ENCODE data around the gene HK1. TPM values are rescaled to one million over a fixed set of nuclear protein-coding genes. Genes with fewer than 3 reads are reported as not detected.

Gene HK1
- total RNA-seq, 2 experiments from 2014 or later = 121 to 135 TPM

DNA sequence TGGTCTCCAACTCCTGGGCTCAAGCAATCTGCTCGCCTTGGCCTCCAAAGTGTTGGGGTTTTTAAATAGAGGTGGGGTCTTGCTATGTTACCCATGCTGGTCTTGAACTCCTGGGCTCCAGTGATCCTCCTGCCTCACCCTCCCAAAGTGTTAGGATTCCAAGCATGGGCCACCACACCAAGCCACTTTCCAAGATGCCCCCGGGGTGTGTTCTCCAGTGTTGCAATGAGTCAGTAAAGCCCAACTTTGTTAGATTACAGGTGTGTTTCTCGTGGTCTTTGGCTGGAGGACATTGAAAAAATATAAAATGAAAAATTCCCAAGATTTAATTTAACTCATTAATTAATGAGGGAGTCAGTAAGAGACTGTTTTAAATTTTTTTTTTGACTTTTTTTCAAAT is 109.2 kb downstream of the HK1 start:
- peaks cover 15% of the 10 kb centered on the region for H3K4me1 Mint-ChIP-seq
- peaks cover 45% of the 10 kb centered on the region for H3K36me3 Mint-ChIP-seq
- no peak for ATAC-seq
- no peaks in the 10 kb centered on the region for H3K9me3 Mint-ChIP-seq (ENCODE audit: low read depth)
- no peak overlapping the region for H3K27ac Mint-ChIP-seq
- no peak for DNase-seq
- CTCF ChIA-PET = interaction anchor here (9.3 kb wide), 1 partner anchor 150 kb away, joined by 146 read pairs; no protein-coding TSS in a partner anchor
- H3K27me3 Mint-ChIP-seq = no peaks in the 10 kb centered on the region
- no peak overlapping the region for H3K4me3 Mint-ChIP-seq

DNA sequence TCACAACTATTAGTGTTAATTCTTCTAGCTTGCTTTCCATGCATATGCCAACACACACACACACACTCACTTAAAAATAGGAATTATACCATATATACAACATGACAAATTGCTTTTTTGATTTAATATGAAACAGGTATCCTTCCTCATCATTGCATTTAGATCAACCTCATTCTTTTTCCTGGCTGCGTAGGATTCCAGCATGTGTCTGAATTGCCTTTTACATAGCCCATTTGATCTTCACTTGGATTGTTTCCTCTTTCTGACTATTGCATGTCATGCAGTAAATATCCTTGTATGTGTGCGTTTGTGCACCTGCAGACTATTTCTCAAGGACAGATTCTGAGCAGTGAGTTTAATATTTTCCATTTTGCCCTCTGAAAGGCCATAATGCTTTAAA is 110.2 kb downstream of the HK1 start:
- ATAC-seq (no peak), DNase-seq (no peak)
- Mint-ChIP-seq H3K9me3 (ENCODE audit: low read depth) (no peaks in the 10 kb centered on the region), H3K36me3 (peaks cover 46% of the 10 kb centered on the region), H3K27me3 (no peaks in the 10 kb centered on the region), H3K4me1 (peaks cover 17% of the 10 kb centered on the region), H3K4me3 (no peak overlapping the region), H3K27ac (no peak overlapping the region)
- CTCF ChIA-PET = interaction anchor here (9.3 kb wide), 1 partner anchor 151 kb away, joined by 146 read pairs; no protein-coding TSS in a partner anchor

DNA sequence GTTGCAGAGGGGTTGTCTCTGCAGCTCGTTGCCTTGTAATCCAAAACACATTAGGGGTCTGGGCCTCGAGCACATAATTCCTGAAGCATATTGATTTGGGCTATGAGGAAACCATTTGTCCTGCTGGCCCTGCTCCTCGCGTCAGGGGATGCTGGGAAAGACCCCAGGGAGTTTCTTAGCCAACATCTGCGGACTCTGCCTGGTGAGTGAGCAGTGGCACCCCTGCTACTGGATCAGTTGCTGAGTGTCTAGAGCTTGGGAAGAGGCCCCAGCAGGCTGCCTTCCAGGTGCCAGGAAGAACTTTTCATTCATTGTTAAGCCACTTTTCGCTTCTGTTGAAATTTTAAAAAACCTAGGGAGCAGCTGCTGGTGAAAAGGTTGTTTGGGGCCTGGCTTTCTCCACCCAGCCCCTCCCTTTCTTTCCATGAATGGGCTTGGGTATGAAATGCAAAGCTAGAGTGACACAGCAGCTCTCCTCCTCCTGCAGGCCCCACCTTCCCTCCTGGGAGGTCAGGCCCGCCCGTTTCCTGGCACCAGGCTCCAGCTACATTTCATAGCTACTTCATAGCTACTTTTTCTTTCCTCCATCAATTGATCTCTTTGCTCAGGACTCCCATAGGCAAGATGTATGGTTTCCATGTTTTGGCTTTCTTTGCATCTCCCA is 111.7 kb downstream of the HK1 start:
- H3K4me3 Mint-ChIP-seq = no peak overlapping the region
- CTCF ChIA-PET = interaction anchor here (0.9 to 9.3 kb wide), 6 partner anchors 18 to 152 kb away, joined by 3 to 146 read pairs (median 8); no protein-coding TSS in a partner anchor
- DNase-seq (no peak), ATAC-seq (no peak)
- peaks cover 48% of the 10 kb centered on the region for H3K36me3 Mint-ChIP-seq
- no peaks in the 10 kb centered on the region for H3K27me3 Mint-ChIP-seq
- H3K27ac Mint-ChIP-seq = peak overlapping the region; percentile 85
- no peaks in the 10 kb centered on the region for H3K9me3 Mint-ChIP-seq (ENCODE audit: low read depth)
- peaks cover 15% of the 10 kb centered on the region for H3K4me1 Mint-ChIP-seq

DNA sequence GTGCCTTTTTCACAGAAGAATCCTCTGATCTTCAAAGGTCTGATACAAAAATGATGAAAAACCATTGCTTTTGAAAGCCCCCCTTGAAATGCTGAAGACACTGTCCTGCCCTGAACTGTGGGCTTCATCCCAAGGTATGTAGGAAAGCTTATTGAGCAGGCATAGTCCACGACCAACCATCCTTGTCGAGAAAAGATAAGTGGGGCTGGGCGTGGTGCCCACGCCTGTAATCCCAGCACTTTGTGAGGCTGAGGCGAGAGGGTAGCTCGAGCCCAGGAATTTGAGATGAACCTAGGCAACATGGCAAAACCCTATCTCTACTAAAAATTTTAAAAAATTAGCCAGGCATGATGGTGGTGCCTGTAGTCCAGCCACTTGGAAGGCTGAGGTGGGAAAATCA is 112.9 kb downstream of the HK1 start:
- DNase-seq (no peak), ATAC-seq (no peak)
- Mint-ChIP-seq H3K9me3 (ENCODE audit: low read depth) (no peaks in the 10 kb centered on the region), H3K4me1 (peaks cover 15% of the 10 kb centered on the region), H3K36me3 (peaks cover 48% of the 10 kb centered on the region), H3K27ac (peak overlapping the region; percentile 85), H3K27me3 (no peaks in the 10 kb centered on the region), H3K4me3 (no peak overlapping the region)
- CTCF ChIA-PET = interaction anchor here (0.8 to 9.3 kb wide), 7 partner anchors 33 to 162 kb away, joined by 3 to 146 read pairs (median 3); no protein-coding TSS in a partner anchor

DNA sequence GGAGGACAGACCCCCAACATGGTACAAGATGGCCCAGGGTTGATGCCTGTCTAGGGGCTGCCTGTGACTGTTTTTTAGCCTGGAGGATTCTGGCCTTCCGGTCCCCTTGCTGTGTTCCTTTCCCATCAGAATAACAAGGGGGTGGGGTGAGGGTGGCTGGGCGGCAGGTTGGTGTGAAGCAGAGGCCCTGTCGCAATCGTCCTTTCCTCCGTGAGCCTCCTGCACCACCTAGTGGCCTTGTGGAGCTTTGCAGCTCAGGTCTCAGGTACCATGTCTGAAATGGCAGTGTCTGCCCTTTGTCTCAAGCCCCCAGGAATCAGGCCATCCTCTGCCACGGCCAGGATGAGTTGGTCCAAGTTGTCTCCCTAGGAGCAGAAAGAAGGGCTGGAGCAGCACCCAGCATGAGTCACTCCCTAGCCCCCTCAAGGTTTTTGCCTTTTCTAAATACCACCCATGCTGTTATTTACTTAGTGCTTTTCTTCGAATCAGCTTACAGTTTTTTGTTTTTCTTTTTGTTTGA is 114.2 kb downstream of the HK1 start:
- ATAC-seq = peak; percentile 96
- no peak overlapping the region for H3K4me3 Mint-ChIP-seq
- peaks cover 15% of the 10 kb centered on the region for H3K4me1 Mint-ChIP-seq
- H3K36me3 Mint-ChIP-seq = peaks cover 48% of the 10 kb centered on the region
- H3K27me3 Mint-ChIP-seq = no peaks in the 10 kb centered on the region
- peak; percentile 90 for DNase-seq
- CTCF ChIA-PET = interaction anchor here (0.6 to 9.3 kb wide), 20 partner anchors 9 to 422 kb away, joined by 3 to 146 read pairs (median 4); no protein-coding TSS in a partner anchor
- H3K27ac Mint-ChIP-seq = peak overlapping the region; percentile 74
- H3K9me3 Mint-ChIP-seq (ENCODE audit: low read depth) = no peaks in the 10 kb centered on the region

DNA sequence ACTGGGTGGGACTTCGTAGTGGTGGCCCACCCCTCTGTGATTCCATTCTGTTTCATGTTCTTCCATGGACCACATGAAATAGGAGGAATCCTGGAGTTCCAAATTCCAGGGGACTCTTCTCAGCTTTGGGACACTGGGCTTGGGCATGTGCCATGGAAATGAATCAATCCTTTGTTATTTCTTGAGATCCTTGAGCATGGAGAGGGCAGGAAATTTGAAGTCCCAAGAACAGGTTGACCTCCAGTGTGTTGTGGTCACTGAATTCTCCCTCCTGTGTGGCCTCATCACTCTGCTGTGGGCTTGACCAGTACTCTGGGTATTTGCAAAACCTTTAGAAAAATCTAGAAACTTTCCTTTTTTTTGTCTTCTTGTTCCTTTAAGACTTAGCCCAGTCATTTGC is 115.7 kb downstream of the HK1 start:
- H3K27me3 Mint-ChIP-seq = no peaks in the 10 kb centered on the region
- H3K36me3 Mint-ChIP-seq = peaks cover 48% of the 10 kb centered on the region
- DNase-seq (no peak), ATAC-seq (no peak)
- no peak overlapping the region for H3K27ac Mint-ChIP-seq
- no peaks in the 10 kb centered on the region for H3K9me3 Mint-ChIP-seq (ENCODE audit: low read depth)
- H3K4me1 Mint-ChIP-seq = peaks cover 15% of the 10 kb centered on the region
- CTCF ChIA-PET = interaction anchor here (1.8 to 9.3 kb wide), 3 partner anchors 14 to 156 kb away, joined by 4 to 146 read pairs (median 24); no protein-coding TSS in a partner anchor
- H3K4me3 Mint-ChIP-seq = no peak overlapping the region

GRCh38 chr10:69397972-69398371 is 119.7 kb downstream of the HK1 start:
- DNase-seq (no peak), ATAC-seq (no peak)
- Mint-ChIP-seq H3K4me1 (no peaks in the 10 kb centered on the region), H3K4me3 (no peak overlapping the region), H3K27ac (no peak overlapping the region), H3K9me3 (ENCODE audit: low read depth) (no peaks in the 10 kb centered on the region), H3K36me3 (peaks cover 56% of the 10 kb centered on the region), H3K27me3 (no peaks in the 10 kb centered on the region)
- CTCF ChIA-PET = interaction anchor here (3.6 kb wide), 1 partner anchor 10 kb away, joined by 21 read pairs; no protein-coding TSS in a partner anchor

DNA sequence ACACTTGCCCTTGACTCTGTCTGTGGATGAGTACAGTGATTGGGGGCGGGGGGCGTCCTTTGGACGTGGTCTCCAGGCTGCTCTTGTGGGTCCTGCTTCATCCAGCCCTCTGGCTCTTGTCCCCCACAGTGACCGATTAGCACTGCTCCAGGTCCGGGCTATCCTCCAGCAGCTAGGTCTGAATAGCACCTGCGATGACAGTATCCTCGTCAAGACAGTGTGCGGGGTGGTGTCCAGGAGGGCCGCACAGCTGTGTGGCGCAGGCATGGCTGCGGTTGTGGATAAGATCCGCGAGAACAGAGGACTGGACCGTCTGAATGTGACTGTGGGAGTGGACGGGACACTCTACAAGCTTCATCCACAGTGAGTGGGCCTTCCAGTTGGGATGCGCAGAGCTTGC is 120.2 kb downstream of the HK1 start:
- Mint-ChIP-seq H3K27me3 (no peaks in the 10 kb centered on the region), H3K4me1 (no peaks in the 10 kb centered on the region), H3K27ac (no peak overlapping the region), H3K9me3 (ENCODE audit: low read depth) (no peaks in the 10 kb centered on the region), H3K4me3 (no peak overlapping the region), H3K36me3 (peaks cover 55% of the 10 kb centered on the region)
- no peak for DNase-seq
- ATAC-seq = no peak
- CTCF ChIA-PET = interaction anchor here (3.6 kb wide), 1 partner anchor 9 kb away, joined by 21 read pairs; no protein-coding TSS in a partner anchor

DNA sequence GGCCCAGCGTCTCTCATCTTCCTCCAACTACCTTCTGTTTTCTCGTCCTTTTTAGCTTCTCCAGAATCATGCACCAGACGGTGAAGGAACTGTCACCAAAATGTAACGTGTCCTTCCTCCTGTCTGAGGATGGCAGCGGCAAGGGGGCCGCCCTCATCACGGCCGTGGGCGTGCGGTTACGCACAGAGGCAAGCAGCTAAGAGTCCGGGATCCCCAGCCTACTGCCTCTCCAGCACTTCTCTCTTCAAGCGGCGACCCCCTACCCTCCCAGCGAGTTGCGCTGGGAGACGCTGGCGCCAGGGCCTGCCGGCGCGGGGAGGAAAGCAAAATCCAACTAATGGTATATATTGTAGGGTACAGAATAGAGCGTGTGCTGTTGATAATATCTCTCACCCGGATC is 122.6 kb downstream of the HK1 start:
- no peak overlapping the region for H3K4me3 Mint-ChIP-seq
- H3K27me3 Mint-ChIP-seq = no peaks in the 10 kb centered on the region
- no peak for ATAC-seq
- H3K4me1 Mint-ChIP-seq = peaks cover under 1% of the 10 kb centered on the region
- no peaks in the 10 kb centered on the region for H3K9me3 Mint-ChIP-seq (ENCODE audit: low read depth)
- no peak for DNase-seq
- H3K27ac Mint-ChIP-seq = no peak overlapping the region
- CTCF ChIA-PET = no interaction called here
- peaks cover 42% of the 10 kb centered on the region for H3K36me3 Mint-ChIP-seq

GRCh38 chr10:69401416-69401815 is 123.1 kb downstream of the HK1 start:
- H3K4me1 Mint-ChIP-seq = peaks cover 2% of the 10 kb centered on the region
- H3K36me3 Mint-ChIP-seq = peaks cover 40% of the 10 kb centered on the region
- H3K4me3 Mint-ChIP-seq = no peak overlapping the region
- no peaks in the 10 kb centered on the region for H3K9me3 Mint-ChIP-seq (ENCODE audit: low read depth)
- no peaks in the 10 kb centered on the region for H3K27me3 Mint-ChIP-seq
- H3K27ac Mint-ChIP-seq = no peak overlapping the region
- no peak for ATAC-seq
- CTCF ChIA-PET = no interaction called here
- no peak for DNase-seq

GRCh38 chr10:69402386-69402785 is 124.1 kb downstream of the HK1 start:
- DNase-seq (no peak), ATAC-seq (no peak)
- H3K4me3 Mint-ChIP-seq = no peak overlapping the region
- CTCF ChIA-PET = interaction anchor here (2.9 kb wide), 1 partner anchor 10 kb away, joined by 15 read pairs; no protein-coding TSS in a partner anchor
- H3K27me3 Mint-ChIP-seq = no peaks in the 10 kb centered on the region
- no peak overlapping the region for H3K27ac Mint-ChIP-seq
- H3K4me1 Mint-ChIP-seq = peaks cover 2% of the 10 kb centered on the region
- H3K9me3 Mint-ChIP-seq (ENCODE audit: low read depth) = no peaks in the 10 kb centered on the region
- H3K36me3 Mint-ChIP-seq = peaks cover 36% of the 10 kb centered on the region

- no peak overlapping the region for H3K27ac Mint-ChIP-seq
- H3K4me1 Mint-ChIP-seq = peaks cover 5% of the 10 kb centered on the region
- no peak for ATAC-seq
- CTCF ChIA-PET = interaction anchor here (0.6 to 2.9 kb wide), 4 partner anchors 10 to 478 kb away, joined by 3 to 15 read pairs (median 4); no protein-coding TSS in a partner anchor
- peaks cover 35% of the 10 kb centered on the region for H3K36me3 Mint-ChIP-seq
- no peak for DNase-seq
- H3K9me3 Mint-ChIP-seq (ENCODE audit: low read depth) = no peaks in the 10 kb centered on the region
- no peak overlapping the region for H3K4me3 Mint-ChIP-seq
- no peaks in the 10 kb centered on the region for H3K27me3 Mint-ChIP-seq
Measured at GRCh38 chr10:69403066-69403465, 124.8 kb downstream of the HK1 start.

GRCh38 chr10:69403519-69403918 is 125.2 kb downstream of the HK1 start:
- peaks cover 9% of the 10 kb centered on the region for H3K4me1 Mint-ChIP-seq
- H3K36me3 Mint-ChIP-seq = peaks cover 30% of the 10 kb centered on the region
- no peak for ATAC-seq
- no peak for DNase-seq
- H3K27ac Mint-ChIP-seq = no peak overlapping the region
- no peaks in the 10 kb centered on the region for H3K27me3 Mint-ChIP-seq
- no peak overlapping the region for H3K4me3 Mint-ChIP-seq
- CTCF ChIA-PET = interaction anchor here (0.6 to 2.9 kb wide), 5 partner anchors 11 to 479 kb away, joined by 3 to 15 read pairs (median 3); no protein-coding TSS in a partner anchor
- H3K9me3 Mint-ChIP-seq (ENCODE audit: low read depth) = no peaks in the 10 kb centered on the region

- H3K36me3 Mint-ChIP-seq = peaks cover 24% of the 10 kb centered on the region
- no peak overlapping the region for H3K27ac Mint-ChIP-seq
- H3K27me3 Mint-ChIP-seq = no peaks in the 10 kb centered on the region
- CTCF ChIA-PET = interaction anchor here (2.9 kb wide), 1 partner anchor 12 kb away, joined by 15 read pairs; no protein-coding TSS in a partner anchor
- DNase-seq (no peak), ATAC-seq (no peak)
- H3K4me3 Mint-ChIP-seq = no peak overlapping the region
- no peaks in the 10 kb centered on the region for H3K9me3 Mint-ChIP-seq (ENCODE audit: low read depth)
- peaks cover 15% of the 10 kb centered on the region for H3K4me1 Mint-ChIP-seq
Measured at GRCh38 chr10:69404786-69405185, 126.5 kb downstream of the HK1 start.

Measured in activated CD8-positive, alpha-beta memory T cell treated with anti-CD3 and anti-CD28 coated beads, Interleukin-2, amount 10 ng/mL, durations not matched to agents 7 days and 5 days (primary cell).